Measurements from ENCODE around the gene CREB3. TPM values are rescaled to one million over a fixed set of nuclear protein-coding genes. Genes with fewer than 3 reads are reported as not detected.

CREB3 gene
- polyA plus RNA-seq, result 10 to 100 TPM; 22.3 to 31.2 (median 27.7) TPM
- long read RNA-seq, donor 1, transcript CREB3-201 (9 exons, 1,832 nt), result major isoform, 19 of 117 reads
- long read RNA-seq, donor 1, partial matches to known transcripts, result 91 of 117 reads
- long read RNA-seq, donor 1, other reads (novel, unspliced or antisense), result 7 of 117 reads
- long read RNA-seq, donor 2, transcript CREB3-201 (9 exons, 1,832 nt), result major isoform, 5 of 5 reads
- long read RNA-seq, donor 2, partial matches to known transcripts, result 0 of 5 reads
- long read RNA-seq, donor 2, other reads (novel, unspliced or antisense), result 0 of 5 reads
- long read RNA-seq, donor 3, transcript CREB3-201 (9 exons, 1,832 nt), result major isoform, 7 of 7 reads
- long read RNA-seq, donor 3, partial matches to known transcripts, result 0 of 7 reads
- long read RNA-seq, donor 3, other reads (novel, unspliced or antisense), result 0 of 7 reads
- long read RNA-seq, donor 4, partial matches to known transcripts, result 0 of 2 reads
- long read RNA-seq, donor 4, other reads (novel, unspliced or antisense), result 0 of 2 reads
- long read RNA-seq, donor 5, partial matches to known transcripts, result 0 of 3 reads
- long read RNA-seq, donor 5, other reads (novel, unspliced or antisense), result 0 of 3 reads
- long read RNA-seq, donor 6, partial matches to known transcripts, result 0 of 5 reads
- long read RNA-seq, donor 6, other reads (novel, unspliced or antisense), result 0 of 5 reads
- long read RNA-seq, donor 7, transcript CREB3-201 (9 exons, 1,832 nt), result major isoform, 14 of 14 reads
- long read RNA-seq, donor 7, partial matches to known transcripts, result 0 of 14 reads
- long read RNA-seq, donor 7, other reads (novel, unspliced or antisense), result 0 of 14 reads
- long read RNA-seq, donor 8, result 0 reads
- long read RNA-seq, donor 9, partial matches to known transcripts, result 0 of 2 reads
- long read RNA-seq, donor 9, other reads (novel, unspliced or antisense), result 0 of 2 reads
- long read RNA-seq, donor 10, transcript CREB3-201 (9 exons, 1,832 nt), result major isoform, 16 of 42 reads
- long read RNA-seq, donor 10, partial matches to known transcripts, result 14 of 42 reads
- long read RNA-seq, donor 10, other reads (novel, unspliced or antisense), result 11 of 42 reads

GRCh38 chr9:35732185-35732799 is at the start of gene CREB3, which contains the start of gene TLN1:
Gene CREB3, plus strand, starts transcription at chr9:35732666. Its CDS starts 107 bp downstream, at chr9:35732773.
Gene TLN1, minus strand, starts transcription at chr9:35732195. Its CDS starts 6,501 bp downstream, at chr9:35725694.
- H3K27ac ChIP-seq (ENCODE audit: low read depth in 1 of 3, low read length in 2 of 3), result peak within 1 kb of the TSS; percentile 96 to 98 (median 98)
- H3K9me3 ChIP-seq (ENCODE audit: control insufficient read depth in 2 of 2, insufficient read depth in 1 of 2, low read depth in 1 of 2, low read length in 1 of 2), result no peaks in the 10 kb centered on the region
- 0% methylated on average over 49 of the region's 49 CpGs for WGBS, 3 donors
- DNase-seq (peak; percentile 99), FAIRE-seq (peak; percentile 70)
- H3K27me3 ChIP-seq (ENCODE audit: control insufficient read depth in 3 of 3, insufficient read depth in 3 of 3, low read length in 3 of 3), result no peaks in the 10 kb centered on the region
- peaks cover 14 to 46% (median 27%) of the 10 kb centered on the region in 3 donors for H3K4me1 ChIP-seq (ENCODE audit: control insufficient read depth in 3 of 3, insufficient read depth in 2 of 3, low read depth in 1 of 3, low read length in 2 of 3)
- peaks cover 3 to 33% (median 12%) of the 10 kb centered on the region in 3 donors for H3K36me3 ChIP-seq (ENCODE audit: control insufficient read depth in 3 of 3, insufficient read depth in 2 of 3, low read depth in 1 of 3, low read length in 3 of 3)
- H3K4me3 ChIP-seq (ENCODE audit: low read depth in 1 of 3, low read length in 3 of 3), result peak within 1 kb of the TSS; percentile 79 to 84 (median 80)

- Histone ChIP-seq H3K4me1 (ENCODE audit: control insufficient read depth in 3 of 3, insufficient read depth in 2 of 3, low read depth in 1 of 3, low read length in 2 of 3) (peaks cover 0 to 3% (median 0%) of the 10 kb centered on the region in 3 donors), H3K4me3 (ENCODE audit: low read depth in 1 of 3, low read length in 3 of 3) (no peak overlapping the region), H3K9me3 (ENCODE audit: control insufficient read depth in 2 of 2, insufficient read depth in 1 of 2, low read depth in 1 of 2, low read length in 1 of 2) (no peaks in the 10 kb centered on the region), H3K36me3 (ENCODE audit: control insufficient read depth in 3 of 3, insufficient read depth in 2 of 3, low read depth in 1 of 3, low read length in 3 of 3) (peaks cover 0 to 45% (median 0%) of the 10 kb centered on the region in 3 donors), H3K27ac (ENCODE audit: low read depth in 1 of 3, low read length in 2 of 3) (no peak overlapping the region), H3K27me3 (ENCODE audit: control insufficient read depth in 3 of 3, insufficient read depth in 3 of 3, low read length in 3 of 3) (no peaks in the 10 kb centered on the region)
- FAIRE-seq (no peak), DNase-seq (no peak)
- WGBS, 3 donors, result 63 to 80% (median 70%) methylated on average over 2 of the region's 2 CpGs
Measured at GRCh38 chr9:35683323-35683722, 49.1 kb upstream of the CREB3 start.

GRCh38 chr9:35684921-35685320 is 47.5 kb upstream of the CREB3 start:
- peaks cover 0 to 45% (median 0%) of the 10 kb centered on the region in 3 donors for H3K36me3 ChIP-seq (ENCODE audit: control insufficient read depth in 3 of 3, insufficient read depth in 2 of 3, low read depth in 1 of 3, low read length in 3 of 3)
- 88 to 93% (median 92%) methylated on average over 9 to 10 of the region's 10 CpGs for WGBS, 3 donors
- no peaks in the 10 kb centered on the region for H3K9me3 ChIP-seq (ENCODE audit: control insufficient read depth in 2 of 2, insufficient read depth in 1 of 2, low read depth in 1 of 2, low read length in 1 of 2)
- DNase-seq (no peak), FAIRE-seq (no peak)
- H3K27me3 ChIP-seq (ENCODE audit: control insufficient read depth in 3 of 3, insufficient read depth in 3 of 3, low read length in 3 of 3), result peaks cover 0 to under 1% (median 0%) of the 10 kb centered on the region in 3 donors
- peaks cover 6 to 12% (median 8%) of the 10 kb centered on the region in 3 donors for H3K4me1 ChIP-seq (ENCODE audit: control insufficient read depth in 3 of 3, insufficient read depth in 2 of 3, low read depth in 1 of 3, low read length in 2 of 3)
- H3K4me3 ChIP-seq (ENCODE audit: low read depth in 1 of 3, low read length in 3 of 3), result no peak overlapping the region
- H3K27ac ChIP-seq (ENCODE audit: low read depth in 1 of 3, low read length in 2 of 3), result no peak overlapping the region

- Histone ChIP-seq H3K27ac (ENCODE audit: low read depth in 1 of 3, low read length in 2 of 3) (no peak overlapping the region), H3K4me3 (ENCODE audit: low read depth in 1 of 3, low read length in 3 of 3) (no peak overlapping the region)
- 77 to 88% (median 81%) methylated on average over 13 of the region's 13 CpGs for WGBS, 3 donors
Measured at GRCh38 chr9:35685506-35685905, 47.0 kb upstream of the CREB3 start.

GRCh38 chr9:35686222-35687203 is 46.0 kb upstream of the CREB3 start:
- Histone ChIP-seq H3K9me3 (ENCODE audit: control insufficient read depth in 2 of 2, insufficient read depth in 1 of 2, low read depth in 1 of 2, low read length in 1 of 2) (no peaks in the 10 kb centered on the region), H3K27me3 (ENCODE audit: control insufficient read depth in 3 of 3, insufficient read depth in 3 of 3, low read length in 3 of 3) (peaks cover 0 to 6% (median 0%) of the 10 kb centered on the region in 3 donors), H3K36me3 (ENCODE audit: control insufficient read depth in 3 of 3, insufficient read depth in 2 of 3, low read depth in 1 of 3, low read length in 3 of 3) (peaks cover 0 to 45% (median 0%) of the 10 kb centered on the region in 3 donors), H3K27ac (ENCODE audit: low read depth in 1 of 3, low read length in 2 of 3) (no peak overlapping the region), H3K4me3 (ENCODE audit: low read depth in 1 of 3, low read length in 3 of 3) (peak overlapping the region in 1 of 3 donors; percentile 81), H3K4me1 (ENCODE audit: control insufficient read depth in 3 of 3, insufficient read depth in 2 of 3, low read depth in 1 of 3, low read length in 2 of 3) (peaks cover 6 to 16% (median 8%) of the 10 kb centered on the region in 3 donors)
- no peak for FAIRE-seq
- WGBS, 3 donors, result 76 to 78% (median 77%) methylated on average over 11 of the region's 11 CpGs
- DNase-seq, result no peak

More at GRCh38 chr9:35685506-35685905, 47.0 kb upstream of the CREB3 start:
- no peak for DNase-seq
- H3K36me3 ChIP-seq (ENCODE audit: control insufficient read depth in 3 of 3, insufficient read depth in 2 of 3, low read depth in 1 of 3, low read length in 3 of 3), result peaks cover 0 to 45% (median 0%) of the 10 kb centered on the region in 3 donors
- H3K27me3 ChIP-seq (ENCODE audit: control insufficient read depth in 3 of 3, insufficient read depth in 3 of 3, low read length in 3 of 3), result peaks cover 0 to 6% (median 0%) of the 10 kb centered on the region in 3 donors
- H3K4me1 ChIP-seq (ENCODE audit: control insufficient read depth in 3 of 3, insufficient read depth in 2 of 3, low read depth in 1 of 3, low read length in 2 of 3), result peaks cover 6 to 12% (median 8%) of the 10 kb centered on the region in 3 donors
- no peaks in the 10 kb centered on the region for H3K9me3 ChIP-seq (ENCODE audit: control insufficient read depth in 2 of 2, insufficient read depth in 1 of 2, low read depth in 1 of 2, low read length in 1 of 2)
- FAIRE-seq, result no peak

- Histone ChIP-seq H3K36me3 (ENCODE audit: control insufficient read depth in 3 of 3, insufficient read depth in 2 of 3, low read depth in 1 of 3, low read length in 3 of 3) (peaks cover 0 to 42% (median 0%) of the 10 kb centered on the region in 3 donors), H3K9me3 (ENCODE audit: control insufficient read depth in 2 of 2, insufficient read depth in 1 of 2, low read depth in 1 of 2, low read length in 1 of 2) (no peaks in the 10 kb centered on the region), H3K4me3 (ENCODE audit: low read depth in 1 of 3, low read length in 3 of 3) (peak overlapping the region in 1 of 3 donors; percentile 81), H3K27ac (ENCODE audit: low read depth in 1 of 3, low read length in 2 of 3) (no peak overlapping the region), H3K27me3 (ENCODE audit: control insufficient read depth in 3 of 3, insufficient read depth in 3 of 3, low read length in 3 of 3) (peaks cover 0 to 6% (median 0%) of the 10 kb centered on the region in 3 donors), H3K4me1 (ENCODE audit: control insufficient read depth in 3 of 3, insufficient read depth in 2 of 3, low read depth in 1 of 3, low read length in 2 of 3) (peaks cover 6 to 16% (median 8%) of the 10 kb centered on the region in 3 donors)
- FAIRE-seq (no peak), DNase-seq (no peak)
- 74 to 85% (median 83%) methylated on average over 2 of the region's 2 CpGs for WGBS, 3 donors
Measured at GRCh38 chr9:35687306-35687705, 45.2 kb upstream of the CREB3 start.

- peak overlapping the region in 2 of 3 donors; percentile 15 to 31 for H3K27ac ChIP-seq (ENCODE audit: low read depth in 1 of 3, low read length in 2 of 3)
- H3K36me3 ChIP-seq (ENCODE audit: control insufficient read depth in 3 of 3, insufficient read depth in 2 of 3, low read depth in 1 of 3, low read length in 3 of 3), result peaks cover 0 to 36% (median 0%) of the 10 kb centered on the region in 3 donors
- whole genome bisulfite sequencing, 3 donors, result 80 to 91% (median 81%) methylated on average over 2 of the region's 2 CpGs
- peaks cover 6 to 16% (median 8%) of the 10 kb centered on the region in 3 donors for H3K4me1 ChIP-seq (ENCODE audit: control insufficient read depth in 3 of 3, insufficient read depth in 2 of 3, low read depth in 1 of 3, low read length in 2 of 3)
- H3K27me3 ChIP-seq (ENCODE audit: control insufficient read depth in 3 of 3, insufficient read depth in 3 of 3, low read length in 3 of 3), result peaks cover 0 to 6% (median 0%) of the 10 kb centered on the region in 3 donors
- FAIRE-seq (no peak), DNase-seq (no peak)
- H3K9me3 ChIP-seq (ENCODE audit: control insufficient read depth in 2 of 2, insufficient read depth in 1 of 2, low read depth in 1 of 2, low read length in 1 of 2), result no peaks in the 10 kb centered on the region
- H3K4me3 ChIP-seq (ENCODE audit: low read depth in 1 of 3, low read length in 3 of 3), result peak overlapping the region in 1 of 3 donors; percentile 81
Measured at GRCh38 chr9:35687972-35688557, 44.4 kb upstream of the CREB3 start.
